Body of pancreas (tissue), 4 donors: ENCODE measurements around the gene WWOX. TPM values are rescaled to one million over a fixed set of nuclear protein-coding genes. Genes with fewer than 3 reads are reported as not detected.

Source experiments
- ATAC-seq: fragments of 150-250 bp; one replicate; pipeline ENCODE4 v1.9.1; 2016
- DNase-seq, 4 donors: peaks; one replicate each; pipeline ENCODE4 v3.0.0-alpha.2; 2019
- H3K27ac ChIP-seq, 4 donors: fragments of 200-600 bp; sonication (generic); 1 replicate in 3 of 4; 2 replicates in 1 of 4; pipeline versions ENCODE4 v1.5.1 to v1.6.1; 2016 to 2019; ENCODE audit warnings: mild to moderate bottlenecking in 1 of 4, mixed read lengths in 1 of 4, moderate library complexity in 1 of 4
- H3K27me3 ChIP-seq, 2 donors: fragments of 200-600 bp; sonication (generic); one replicate each; pipeline ENCODE4 v1.6.0; 2016; ENCODE audit warnings: mild to moderate bottlenecking in 1 of 2
- H3K36me3 ChIP-seq, 2 donors: fragments of 200-600 bp; sonication (generic); replicated peaks in 1 of 2; 2 replicates each; pipeline ENCODE4 v1.5.1; 2016; ENCODE audit warnings: low read depth in 2 of 2; ENCODE audit not compliant: insufficient read depth in 1 of 2
- H3K4me1 ChIP-seq: fragments of 200-600 bp; sonication (generic); one replicate; pipeline ENCODE4 v1.6.0; 2016
- H3K4me3 ChIP-seq, 2 donors: fragments of 200-600 bp; sonication (generic); 1 replicate in 1 of 2; 2 replicates in 1 of 2; pipeline ENCODE4 v1.5.1; 2016 to 2019
- H3K9me3 ChIP-seq, 3 donors: fragments of 200-600 bp; sonication (generic); 1 replicate in 2 of 3; 2 replicates in 1 of 3; pipeline ENCODE4 v1.5.1; 2016
- CTCF ChIP-seq, 7 experiments: fragments of 450-650 bp in 4 of 7; fragments of 200-600 bp in 3 of 7; sonication (generic) in 3 of 7; IDR thresholded peaks; one replicate each; pipeline ENCODE4 v1.5.1; 2016 to 2019; ENCODE audit warnings: antibody characterized with exemption in 7 of 7
- POLR2A ChIP-seq, 3 donors: fragments of 450-650 bp; IDR thresholded peaks; one replicate each; pipeline ENCODE4 v1.6.1; 2016; ENCODE audit warnings: antibody characterized with exemption in 3 of 3, mild to moderate bottlenecking in 2 of 3
- WGBS, 2 donors: methylation state at CpG; one replicate each; pipeline ENCODE4 v1.1.5; 2017; 5-methylcytosine and 5-hydroxymethylcytosine counted together
- intact Hi-C: fragments of 100-400 bp; cut with DNase I; formaldehyde crosslinking; loops from one replicate; pipeline ENCODE4 v1.15.1; 2023
- total RNA-seq, 2 donors: library from RNA; depleted of rRNA; stranded (reverse); fragments of >200 nt; gene quantifications; one replicate each; pipeline ENCODE4 v1.1.0, GENCODE V29; 2016

Gene WWOX
- total RNA-seq, 2 donors from 2014 or later: 52.7 to 67.2 TPM

- TF ChIP-seq POLR2A (IDR thresholded peaks at IDR 0.05) (no peak), CTCF (IDR thresholded peaks at IDR 0.05) (no peak)
- no peaks in the 10 kb centered on the region for H3K27me3 ChIP-seq
- H3K4me3 ChIP-seq: no peak overlapping the region
- no peaks in the 10 kb centered on the region for H3K36me3 ChIP-seq
- 81 to 87% methylated on average over 16 to 17 of the region's 17 CpGs for WGBS, 2 donors
- ATAC-seq: peak; percentile 53
- intact Hi-C loops: no loop called here
- DNase-seq: peak in 3 of 4 donors; percentile 17 to 30 (median 20)
- no peak overlapping the region for H3K27ac ChIP-seq
- H3K9me3 ChIP-seq: no peaks in the 10 kb centered on the region
- no peaks in the 10 kb centered on the region for H3K4me1 ChIP-seq
Observed at GRCh38 chr16:78778101-78779004, 678.9 kb downstream of the WWOX start.

DNA sequence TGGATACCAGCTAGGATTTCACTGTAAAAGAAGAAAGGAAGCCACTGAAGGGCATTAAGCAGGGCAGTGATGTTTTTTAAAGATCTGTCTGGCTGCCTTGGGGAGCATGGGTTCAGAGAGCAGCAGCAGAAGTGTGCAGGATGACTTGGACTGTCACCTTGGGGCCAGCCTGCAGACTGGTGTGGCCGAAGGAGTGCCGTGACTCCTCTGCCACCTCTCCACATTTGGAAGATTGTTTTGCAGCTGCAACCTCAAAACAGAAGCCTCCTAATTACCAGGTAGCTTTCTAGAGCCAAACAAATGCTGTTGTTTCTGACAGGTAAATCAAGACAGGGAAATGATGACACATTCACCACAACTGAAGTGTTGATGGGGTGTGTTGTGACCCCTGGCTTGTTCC, 681.4 kb downstream of the WWOX start:
- no peak overlapping the region for H3K4me3 ChIP-seq
- TF ChIP-seq POLR2A (IDR thresholded peaks at IDR 0.05): no peak
- TF ChIP-seq CTCF (IDR thresholded peaks at IDR 0.05): no peak
- no peak overlapping the region for H3K27ac ChIP-seq
- H3K27me3 ChIP-seq: no peaks in the 10 kb centered on the region
- H3K9me3 ChIP-seq: no peaks in the 10 kb centered on the region
- 88 to 93% methylated on average over 2 of the region's 2 CpGs for WGBS, 2 donors
- ATAC-seq (no peak), DNase-seq (no peak)
- no peaks in the 10 kb centered on the region for H3K36me3 ChIP-seq
- peaks cover 3% of the 10 kb centered on the region for H3K4me1 ChIP-seq
- intact Hi-C loops: no loop called here

DNA sequence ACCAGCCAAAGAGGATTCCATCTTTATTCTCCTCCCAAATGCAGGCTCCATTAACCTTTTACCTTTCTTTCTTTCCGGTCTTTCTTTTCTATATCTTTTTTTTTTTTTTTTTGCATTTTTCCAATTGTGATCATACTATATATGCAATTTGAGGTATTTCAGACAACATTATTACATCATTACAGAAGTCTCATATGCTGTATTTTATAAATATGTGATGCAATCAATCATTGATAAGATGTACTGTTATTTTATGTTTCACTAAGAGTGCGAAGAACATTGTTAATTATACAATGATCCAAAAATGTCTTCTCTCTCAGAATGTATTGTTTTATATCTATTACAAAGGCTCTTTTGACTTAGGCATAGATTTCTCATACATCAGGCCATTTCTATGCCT, 683.1 kb downstream of the WWOX start:
- H3K4me3 ChIP-seq: no peak overlapping the region
- 90 to 95% methylated on average over 2 of the region's 2 CpGs for WGBS, 2 donors

GRCh38 chr16:78783570-78784079, 684.2 kb downstream of the WWOX start:
- peaks cover 3% of the 10 kb centered on the region for H3K4me1 ChIP-seq
- intact Hi-C loops: no loop called here
- TF ChIP-seq POLR2A (IDR thresholded peaks at IDR 0.05) (no peak), CTCF (IDR thresholded peaks at IDR 0.05) (no peak)
- no peaks in the 10 kb centered on the region for H3K9me3 ChIP-seq
- H3K36me3 ChIP-seq: no peaks in the 10 kb centered on the region
- H3K27ac ChIP-seq: no peak overlapping the region
- ATAC-seq: no peak
- WGBS, 2 donors: 72 to 84% methylated on average over 4 of the region's 4 CpGs
- no peaks in the 10 kb centered on the region for H3K27me3 ChIP-seq
- DNase-seq: no peak
- no peak overlapping the region for H3K4me3 ChIP-seq

More for the DNA sequence above, 683.1 kb downstream of the WWOX start:
- no peaks in the 10 kb centered on the region for H3K9me3 ChIP-seq
- H3K4me1 ChIP-seq: peaks cover 3% of the 10 kb centered on the region
- no peaks in the 10 kb centered on the region for H3K27me3 ChIP-seq
- H3K27ac ChIP-seq: no peak overlapping the region
- TF ChIP-seq POLR2A (IDR thresholded peaks at IDR 0.05) (no peak), CTCF (IDR thresholded peaks at IDR 0.05) (no peak)
- intact Hi-C loops: no loop called here
- no peaks in the 10 kb centered on the region for H3K36me3 ChIP-seq
- DNase-seq: no peak
- no peak for ATAC-seq
